HAP-1 (cell line): Measurements from ENCODE around the gene SLC12A3.
A peak's percentile ranks its signal among the peaks of the same experiment; 100 is the strongest.

Source experiments
- DNase-seq, 2 experiments: peaks; one replicate each; pipeline ENCODE4 v3.0.0-alpha.2; 2016 to 2020; ENCODE audit warnings: low spot score in 2 of 2
- H3K27me3 ChIP-seq: fragments of 250-450 bp; sonication (Bioruptor Pico); 2 replicates; pipeline ENCODE4 v1.5.1; 2020; ENCODE audit warnings: low read depth, mild to moderate bottlenecking, moderate library complexity
- H3K36me3 ChIP-seq: fragments of 250-450 bp; sonication (Bioruptor Pico); replicated peaks from 2 replicates; pipeline ENCODE4 v1.5.1; 2020; ENCODE audit warnings: mild to moderate bottlenecking
- H3K4me1 ChIP-seq: fragments of 250-450 bp; sonication (Bioruptor Pico); 2 replicates; pipeline ENCODE4 v1.5.1; 2020; ENCODE audit warnings: mild to moderate bottlenecking
- H3K4me3 ChIP-seq: fragments of 250-450 bp; sonication (Bioruptor Pico); 2 replicates; pipeline ENCODE4 v1.5.1; 2020; ENCODE audit warnings: mild to moderate bottlenecking, moderate library complexity
- H3K9me3 ChIP-seq: fragments of 250-450 bp; sonication (Bioruptor Pico); 2 replicates; pipeline ENCODE4 v1.5.1; 2020; ENCODE audit warnings: mild to moderate bottlenecking, moderate library complexity
- in situ Hi-C: fragments of 300-500 bp; cut with MboI; formaldehyde crosslinking; loops from 3 replicates; pipeline ENCODE4 v1.14.3; 2020; ENCODE audit warnings: low sequenced_read_pairs, inconsistent platforms, mixed read lengths

SLC12A3 gene

DNA sequence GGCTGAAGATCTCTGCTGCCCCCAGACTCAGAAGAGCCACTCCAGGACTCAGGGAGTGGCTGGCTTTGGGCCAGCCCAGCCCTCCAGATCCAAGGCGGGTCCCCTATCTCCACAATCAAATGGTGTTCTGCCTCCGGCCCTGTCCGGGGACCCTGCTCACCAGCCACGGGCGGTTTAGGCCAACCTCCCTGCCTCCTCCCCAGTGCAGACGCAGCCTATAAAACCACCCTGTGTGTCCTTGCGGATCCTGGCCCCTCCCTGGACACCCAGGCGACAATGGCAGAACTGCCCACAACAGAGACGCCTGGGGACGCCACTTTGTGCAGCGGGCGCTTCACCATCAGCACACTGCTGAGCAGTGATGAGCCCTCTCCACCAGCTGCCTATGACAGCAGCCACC, at the start of gene SLC12A3:
TSS of gene SLC12A3 (plus strand) at position 248 of the 400 bp plus-strand sequence. CDS start at position 277, 29 bp downstream.
- Histone ChIP-seq H3K4me1 (peaks cover 44% of the 10 kb centered on the region), H3K4me3 (no peak within 1 kb of the TSS), H3K36me3 (no peaks in the 10 kb centered on the region), H3K27me3 (no peaks in the 10 kb centered on the region), H3K9me3 (no peaks in the 10 kb centered on the region)
- DNase-seq = peak in 1 of 2 experiments; percentile 29
- in situ Hi-C loops = loop anchor here (5.0 kb wide), 1 partner anchor 72 kb away; no protein-coding TSS in a partner anchor

GRCh38 chr16:56815721-56816120, 49.3 kb upstream of the SLC12A3 start:
- no peaks in the 10 kb centered on the region for H3K27me3 ChIP-seq
- H3K4me1 ChIP-seq = peaks cover 31% of the 10 kb centered on the region
- no peaks in the 10 kb centered on the region for H3K36me3 ChIP-seq
- no peak for DNase-seq
- H3K9me3 ChIP-seq = no peaks in the 10 kb centered on the region
- in situ Hi-C loops = no loop called here
- no peak overlapping the region for H3K4me3 ChIP-seq

DNA sequence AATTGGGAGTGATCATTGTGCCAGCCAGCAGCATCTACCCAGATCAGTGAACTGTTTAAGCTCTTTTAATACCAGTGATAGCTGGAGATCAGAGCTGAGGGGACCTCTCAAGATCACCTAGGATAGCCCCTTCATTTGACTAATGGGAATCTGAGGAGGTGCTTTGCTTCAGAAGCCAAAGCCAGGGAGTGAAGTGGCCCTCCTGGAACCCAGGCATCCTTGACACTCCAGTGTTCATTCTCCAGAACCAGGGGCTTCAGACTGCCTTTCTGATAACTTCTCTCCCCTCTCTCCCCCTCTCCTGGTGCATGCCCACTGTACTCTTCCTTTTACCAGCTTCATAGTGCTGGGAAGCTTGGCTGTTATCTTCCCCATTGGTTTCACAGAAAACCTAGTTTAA, 48.0 kb upstream of the SLC12A3 start:
- H3K4me1 ChIP-seq = peaks cover 26% of the 10 kb centered on the region
- H3K27me3 ChIP-seq = no peaks in the 10 kb centered on the region
- no peak overlapping the region for H3K4me3 ChIP-seq
- no peak for DNase-seq
- in situ Hi-C loops = no loop called here
- H3K36me3 ChIP-seq = no peaks in the 10 kb centered on the region
- H3K9me3 ChIP-seq = no peaks in the 10 kb centered on the region

GRCh38 chr16:56817938-56818337, 47.1 kb upstream of the SLC12A3 start:
- Histone ChIP-seq H3K36me3 (no peaks in the 10 kb centered on the region), H3K4me3 (no peak overlapping the region), H3K27me3 (no peaks in the 10 kb centered on the region), H3K9me3 (no peaks in the 10 kb centered on the region), H3K4me1 (peaks cover 26% of the 10 kb centered on the region)
- in situ Hi-C loops = no loop called here
- no peak for DNase-seq

- peak; percentile 80 to 92 for DNase-seq
- Histone ChIP-seq H3K36me3 (peaks cover 16% of the 10 kb centered on the region), H3K4me1 (peaks cover 25% of the 10 kb centered on the region), H3K27me3 (no peaks in the 10 kb centered on the region), H3K9me3 (no peaks in the 10 kb centered on the region), H3K4me3 (no peak overlapping the region)
- in situ Hi-C loops = no loop called here
Measured at GRCh38 chr16:56823081-56823733, 41.8 kb upstream of the SLC12A3 start.

- Histone ChIP-seq H3K36me3 (peaks cover 24% of the 10 kb centered on the region), H3K9me3 (no peaks in the 10 kb centered on the region), H3K4me3 (no peak overlapping the region), H3K27me3 (no peaks in the 10 kb centered on the region), H3K4me1 (peaks cover 21% of the 10 kb centered on the region)
- in situ Hi-C loops = no loop called here
- DNase-seq = peak; percentile 75 to 80
Measured at GRCh38 chr16:56824331-56824730, 40.7 kb upstream of the SLC12A3 start.

DNA sequence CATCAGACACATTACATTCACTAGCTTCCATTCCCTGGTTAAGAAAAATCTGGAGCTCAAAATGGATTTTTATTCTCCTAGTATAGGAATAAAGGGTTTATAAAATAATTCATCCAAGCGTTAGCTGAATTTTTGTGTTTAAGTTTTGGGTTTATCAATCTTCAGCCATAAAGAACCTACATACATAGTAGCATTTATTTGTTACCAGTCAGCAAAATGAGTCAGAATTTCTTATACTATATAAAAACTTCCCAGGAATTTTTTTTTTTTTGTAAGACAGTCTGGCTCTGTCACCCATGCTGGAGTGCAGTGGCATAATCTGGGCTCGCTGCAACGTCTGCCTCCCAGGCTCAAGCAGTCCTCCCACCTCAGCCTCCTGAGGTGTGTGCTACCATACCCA, 40.2 kb upstream of the SLC12A3 start:
- in situ Hi-C loops = no loop called here
- H3K4me1 ChIP-seq = peaks cover 21% of the 10 kb centered on the region
- H3K9me3 ChIP-seq = no peaks in the 10 kb centered on the region
- no peak overlapping the region for H3K4me3 ChIP-seq
- no peaks in the 10 kb centered on the region for H3K27me3 ChIP-seq
- DNase-seq = no peak
- peaks cover 26% of the 10 kb centered on the region for H3K36me3 ChIP-seq

- H3K4me1 ChIP-seq = peaks cover 21% of the 10 kb centered on the region
- in situ Hi-C loops = no loop called here
- no peaks in the 10 kb centered on the region for H3K9me3 ChIP-seq
- DNase-seq = no peak
- H3K36me3 ChIP-seq = peaks cover 32% of the 10 kb centered on the region
- H3K4me3 ChIP-seq = no peak overlapping the region
- H3K27me3 ChIP-seq = no peaks in the 10 kb centered on the region
Measured at GRCh38 chr16:56825826-56826225, 39.2 kb upstream of the SLC12A3 start.

DNA sequence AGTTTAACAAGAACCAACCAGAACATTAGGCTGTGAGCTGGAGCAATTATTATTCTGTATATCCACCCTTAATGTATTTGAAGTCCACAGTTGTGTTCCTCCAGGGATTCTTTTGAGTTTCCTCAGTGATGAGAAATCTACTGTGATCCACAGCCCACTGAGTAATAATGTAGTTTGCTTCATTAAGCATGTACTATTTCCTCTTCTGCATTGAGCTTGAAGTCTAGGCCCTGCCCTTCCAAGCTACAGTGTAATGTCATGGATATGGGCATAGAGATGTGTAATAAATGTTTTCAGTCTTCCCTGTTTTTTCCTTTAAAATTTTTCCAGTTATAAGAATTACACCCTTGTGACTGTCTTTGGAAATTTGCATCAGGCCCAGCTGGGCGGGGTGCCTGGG, 36.4 kb upstream of the SLC12A3 start:
- H3K4me1 ChIP-seq = peaks cover 10% of the 10 kb centered on the region
- H3K9me3 ChIP-seq = no peaks in the 10 kb centered on the region
- H3K27me3 ChIP-seq = no peaks in the 10 kb centered on the region
- DNase-seq = no peak
- H3K36me3 ChIP-seq = peaks cover 49% of the 10 kb centered on the region
- H3K4me3 ChIP-seq = no peak overlapping the region
- in situ Hi-C loops = no loop called here

- Histone ChIP-seq H3K36me3 (peaks cover 63% of the 10 kb centered on the region), H3K4me1 (no peaks in the 10 kb centered on the region), H3K9me3 (no peaks in the 10 kb centered on the region), H3K4me3 (no peak overlapping the region), H3K27me3 (no peaks in the 10 kb centered on the region)
- in situ Hi-C loops = no loop called here
- no peak for DNase-seq
Measured at GRCh38 chr16:56830669-56831068, 34.3 kb upstream of the SLC12A3 start.

DNA sequence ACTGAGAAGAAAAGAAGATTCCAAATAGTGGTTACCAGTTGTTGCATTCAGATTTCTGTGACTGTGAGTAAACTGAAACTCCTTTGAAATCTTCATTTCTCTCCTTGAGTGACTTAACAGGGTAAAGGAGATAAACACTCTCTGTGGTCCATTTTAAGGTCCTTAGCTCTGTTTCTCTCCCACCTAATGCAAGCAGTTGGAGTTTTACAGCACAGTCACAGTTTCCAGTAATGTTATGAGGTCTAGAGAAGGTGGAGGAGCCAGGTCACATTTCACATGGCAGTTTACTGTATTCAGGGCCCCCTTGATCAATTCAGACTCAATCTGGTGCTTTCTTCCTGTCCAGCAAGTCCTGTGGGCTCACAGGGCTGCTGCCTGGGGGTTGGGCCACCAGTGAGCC, 32.2 kb upstream of the SLC12A3 start:
- DNase-seq = no peak
- in situ Hi-C loops = no loop called here

DNA sequence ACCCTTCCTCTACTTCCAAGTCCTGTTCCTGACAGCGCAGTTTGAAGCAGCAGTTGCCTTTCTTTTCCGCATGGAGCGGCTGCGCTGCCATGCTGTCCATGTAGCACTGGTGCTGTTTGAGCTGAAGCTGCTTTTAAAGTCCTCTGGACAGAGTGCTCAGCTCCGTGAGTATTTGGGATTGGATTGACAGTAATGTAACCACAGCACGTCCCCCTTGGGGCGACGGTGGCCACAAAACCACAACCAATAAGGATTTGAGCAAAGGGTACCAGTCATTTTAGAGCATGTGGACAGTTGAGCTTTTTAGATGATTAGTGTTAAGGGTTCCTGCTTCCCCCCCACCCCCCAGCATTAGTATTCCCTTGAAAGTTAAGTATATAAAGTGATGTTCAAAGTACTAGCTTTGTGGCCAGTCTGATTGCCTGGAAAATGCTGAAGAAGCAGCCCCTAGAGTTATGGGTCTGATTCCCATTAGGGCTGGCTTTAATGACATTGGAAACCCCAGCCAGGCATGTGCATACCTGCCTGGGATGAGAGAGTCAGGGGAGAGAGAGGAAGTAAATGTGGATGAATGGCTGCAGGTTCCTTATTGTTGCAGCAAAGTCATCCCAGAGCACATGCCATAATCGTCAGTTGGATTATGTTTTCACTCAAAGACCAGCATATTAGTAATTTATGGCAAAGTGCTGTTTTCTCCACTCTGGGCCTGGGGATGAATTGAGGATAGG, 31.6 kb upstream of the SLC12A3 start:
- Histone ChIP-seq H3K27me3 (no peaks in the 10 kb centered on the region), H3K4me3 (no peak overlapping the region), H3K36me3 (peaks cover 71% of the 10 kb centered on the region), H3K4me1 (peaks cover 8% of the 10 kb centered on the region), H3K9me3 (no peaks in the 10 kb centered on the region)
- in situ Hi-C loops = no loop called here
- DNase-seq = no peak

More for the DNA sequence above, 32.2 kb upstream of the SLC12A3 start:
- Histone ChIP-seq H3K9me3 (no peaks in the 10 kb centered on the region), H3K4me3 (no peak overlapping the region), H3K27me3 (no peaks in the 10 kb centered on the region), H3K4me1 (peaks cover 8% of the 10 kb centered on the region), H3K36me3 (peaks cover 64% of the 10 kb centered on the region)

GRCh38 chr16:56835320-56835719, 29.7 kb upstream of the SLC12A3 start:
- in situ Hi-C loops = no loop called here
- H3K36me3 ChIP-seq = peaks cover 73% of the 10 kb centered on the region

DNA sequence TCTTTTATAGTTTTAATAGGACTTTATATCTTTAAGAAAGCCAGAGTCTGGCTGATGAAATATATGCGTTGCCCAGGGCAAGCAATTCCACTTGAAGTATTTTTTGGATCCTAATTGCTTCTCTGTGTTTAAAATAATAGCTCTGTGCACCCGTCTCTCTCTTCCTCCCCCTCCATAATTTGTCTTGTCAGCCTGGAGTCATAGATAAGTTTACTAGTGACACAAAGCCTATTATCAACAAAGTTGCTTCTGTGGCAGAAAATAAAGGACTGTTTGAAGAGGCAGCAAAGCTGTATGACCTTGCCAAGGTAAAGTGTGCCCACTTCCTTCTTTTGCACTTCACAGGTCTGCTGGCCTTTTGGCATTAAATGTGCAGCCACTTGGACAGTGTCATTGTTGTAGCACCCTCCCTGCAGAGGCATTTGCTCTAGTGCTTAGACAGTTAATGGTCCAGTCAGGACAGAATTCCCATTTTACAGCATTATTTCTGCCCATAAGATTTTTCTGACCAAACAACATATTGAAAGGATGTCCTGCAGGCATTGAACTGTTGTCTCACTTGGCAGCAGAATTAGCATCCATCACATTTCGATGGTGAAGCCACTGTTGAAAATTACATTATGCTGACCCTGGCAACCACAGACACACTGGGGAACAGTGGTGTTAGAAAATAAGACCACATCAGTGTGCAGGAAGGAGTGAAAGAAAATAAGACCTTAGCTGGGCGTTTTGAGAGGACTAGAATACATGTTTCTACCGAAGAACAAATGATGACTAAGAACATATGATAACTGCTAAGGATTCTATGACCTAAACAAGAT, 28.4 kb upstream of the SLC12A3 start:
- Histone ChIP-seq H3K4me3 (no peak overlapping the region), H3K4me1 (peaks cover 8% of the 10 kb centered on the region), H3K9me3 (no peaks in the 10 kb centered on the region), H3K36me3 (peaks cover 78% of the 10 kb centered on the region), H3K27me3 (no peaks in the 10 kb centered on the region)
- peak in 1 of 2 experiments; percentile 19 for DNase-seq
- in situ Hi-C loops = no loop called here

More at GRCh38 chr16:56835320-56835719, 29.7 kb upstream of the SLC12A3 start:
- DNase-seq = no peak
- peaks cover 8% of the 10 kb centered on the region for H3K4me1 ChIP-seq
- no peak overlapping the region for H3K4me3 ChIP-seq
- no peaks in the 10 kb centered on the region for H3K27me3 ChIP-seq
- H3K9me3 ChIP-seq = no peaks in the 10 kb centered on the region
